ENCODE results near the gene SCN7A.
"Not testable (repeated sequence)": the region's sequence is repeated elsewhere in the genome, so short reads cannot be mapped to it uniquely, and the experiment has no call there.

The SCN7A gene

GRCh38 chr2:166360426-166360825, 133.6 kb downstream of the SCN7A start:
- no peak for DNase-seq (ENCODE audit: low read depth)

DNA sequence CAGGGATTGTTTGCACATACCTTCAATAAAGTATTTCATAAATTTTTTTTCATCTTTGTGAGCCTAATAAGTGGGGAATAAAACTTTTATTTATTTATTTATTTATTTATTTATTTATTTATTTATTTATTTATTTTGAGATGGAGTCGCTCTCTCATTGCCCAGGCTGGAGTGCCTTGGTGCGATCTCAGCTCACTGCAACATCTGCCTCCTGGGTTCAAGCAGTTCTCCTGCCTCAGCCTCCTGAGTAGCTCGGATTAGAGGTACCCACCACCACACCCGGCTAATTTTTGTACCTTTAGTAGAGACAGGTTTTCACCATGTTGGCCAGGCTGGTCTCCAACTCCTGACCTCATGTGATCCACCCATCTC, 136.1 kb downstream of the SCN7A start:
- DNase-seq (ENCODE audit: low read depth) = not testable (repeated sequence)

DNA sequence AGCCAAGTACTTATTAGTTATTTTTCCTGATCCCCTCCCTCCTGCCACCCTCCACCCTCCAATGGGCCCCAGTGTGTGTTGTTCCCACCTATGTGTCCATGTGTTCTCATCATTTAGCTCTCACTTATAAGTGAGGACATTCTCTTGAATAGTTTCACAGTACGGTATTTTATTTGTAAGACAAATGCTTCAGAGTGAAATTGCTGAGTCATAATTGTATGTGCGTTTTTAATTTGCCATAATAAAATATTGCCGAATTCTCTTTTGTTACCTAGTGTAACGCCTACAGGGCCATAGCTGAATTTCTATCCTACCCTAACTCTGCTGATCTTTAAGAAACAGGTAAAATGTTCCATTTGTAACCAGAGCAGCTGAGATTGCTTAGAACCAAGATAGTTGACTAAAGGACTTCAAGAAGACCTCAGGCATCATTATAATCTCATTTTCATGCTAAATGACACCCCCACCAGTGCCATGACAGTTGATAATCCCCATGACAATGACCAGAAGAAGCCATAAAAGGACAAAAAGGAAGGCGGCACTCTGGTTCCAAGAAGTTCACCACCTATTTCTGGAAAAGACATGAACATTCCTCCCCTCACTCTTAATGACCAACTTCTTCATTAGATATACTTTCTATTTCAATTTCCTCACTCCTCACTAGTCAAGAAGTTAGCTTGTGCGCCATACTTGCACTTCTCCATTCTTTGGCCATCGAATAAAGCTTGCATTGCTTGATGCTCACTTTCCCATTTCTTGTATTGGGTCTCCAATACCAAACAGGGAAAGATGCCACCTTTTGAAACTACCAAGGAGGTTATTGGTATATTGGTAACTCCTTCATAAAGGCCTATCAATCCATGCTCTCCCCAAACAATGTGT, 136.7 kb downstream of the SCN7A start:
- no peak for DNase-seq (ENCODE audit: low read depth)
